Endothelial cell of umbilical vein (primary cell): ENCODE results near the gene EYS.

Source experiments
- FOS ChIP-seq: IDR thresholded peaks from 2 replicates; pipeline ENCODE4 v1.6.1; 2011; ENCODE audit warnings: mild to moderate bottlenecking, low read length, moderate library complexity, borderline replicate concordance; ENCODE audit not compliant: insufficient read depth
- TF ChIP-seq, protein P1 (sequence below), 2 donors: IDR thresholded peaks; 1 replicate in 1 of 2; 2 replicates in 1 of 2; pipeline ENCODE4 v1.5.1; 2011; ENCODE audit warnings: low read length in 2 of 2, mild to moderate bottlenecking in 2 of 2, moderate library complexity in 2 of 2, control low read depth in 1 of 2, inconsistent platforms in 1 of 2, low read depth in 1 of 2; ENCODE audit not compliant: insufficient read depth in 1 of 2; ENCODE audit errors: extremely low read depth in 1 of 2

DNA sequence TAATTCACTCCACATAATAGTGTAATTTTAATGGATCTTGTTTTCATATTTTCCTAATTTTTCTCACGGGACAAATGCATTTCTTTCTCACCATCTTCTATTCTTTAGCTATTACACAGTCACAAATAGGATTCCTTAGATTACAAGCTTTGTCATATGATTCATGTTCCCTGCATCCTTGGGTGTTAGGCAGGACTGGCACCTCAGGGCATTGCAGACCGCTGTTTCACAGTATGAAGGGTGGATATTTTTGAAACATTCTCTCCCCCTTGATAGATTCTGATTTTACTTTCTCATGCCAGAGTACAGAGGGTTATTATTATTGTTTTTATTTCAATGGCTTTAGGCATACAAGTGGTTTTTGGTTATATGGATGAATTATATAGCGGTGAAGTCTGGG, 1469.0 kb downstream of the EYS start:
- TF ChIP-seq FOS: no peak
- TF ChIP-seq, protein P1, sequence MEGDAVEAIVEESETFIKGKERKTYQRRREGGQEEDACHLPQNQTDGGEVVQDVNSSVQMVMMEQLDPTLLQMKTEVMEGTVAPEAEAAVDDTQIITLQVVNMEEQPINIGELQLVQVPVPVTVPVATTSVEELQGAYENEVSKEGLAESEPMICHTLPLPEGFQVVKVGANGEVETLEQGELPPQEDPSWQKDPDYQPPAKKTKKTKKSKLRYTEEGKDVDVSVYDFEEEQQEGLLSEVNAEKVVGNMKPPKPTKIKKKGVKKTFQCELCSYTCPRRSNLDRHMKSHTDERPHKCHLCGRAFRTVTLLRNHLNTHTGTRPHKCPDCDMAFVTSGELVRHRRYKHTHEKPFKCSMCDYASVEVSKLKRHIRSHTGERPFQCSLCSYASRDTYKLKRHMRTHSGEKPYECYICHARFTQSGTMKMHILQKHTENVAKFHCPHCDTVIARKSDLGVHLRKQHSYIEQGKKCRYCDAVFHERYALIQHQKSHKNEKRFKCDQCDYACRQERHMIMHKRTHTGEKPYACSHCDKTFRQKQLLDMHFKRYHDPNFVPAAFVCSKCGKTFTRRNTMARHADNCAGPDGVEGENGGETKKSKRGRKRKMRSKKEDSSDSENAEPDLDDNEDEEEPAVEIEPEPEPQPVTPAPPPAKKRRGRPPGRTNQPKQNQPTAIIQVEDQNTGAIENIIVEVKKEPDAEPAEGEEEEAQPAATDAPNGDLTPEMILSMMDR (IDR thresholded peaks at IDR 0.05; ENCODE audit: extremely low read depth in 1 of 2, insufficient read depth in 1 of 2, low read depth in 1 of 2, low read length in 2 of 2): no peak
